ENCODE data around the gene SPATS2.

SPATS2 gene

GRCh38 chr12:49502590-49502989, 135.3 kb downstream of the SPATS2 start:
- Histone ChIP-seq H3K9me2 (ENCODE audit: low read depth, low read length) (no peaks in the 10 kb centered on the region), H3K27ac (ENCODE audit: low read depth, low read length, poor library complexity, severe bottlenecking) (no peak overlapping the region), H3K9ac (ENCODE audit: low read length) (no peak overlapping the region), H3K27me3 (ENCODE audit: insufficient read depth, low read length) (no peaks in the 10 kb centered on the region), H4K20me1 (ENCODE audit: insufficient read depth, low read length) (no peaks in the 10 kb centered on the region), H2AFZ (ENCODE audit: low read length) (no peak overlapping the region), H3K9me3 (ENCODE audit: low read length) (no peaks in the 10 kb centered on the region), H3K79me2 (ENCODE audit: insufficient read depth, low read length) (no peaks in the 10 kb centered on the region), H3K4me3 (ENCODE audit: low read depth, low read length, poor library complexity, severe bottlenecking) (no peak overlapping the region), H3F3A (ENCODE audit: insufficient read depth, low read length) (no peaks in the 10 kb centered on the region), H3K4me2 (ENCODE audit: low read length) (no peak overlapping the region), H3K36me3 (ENCODE audit: insufficient read depth, low read length) (peaks cover 38% of the 10 kb centered on the region), H3K4me1 (ENCODE audit: insufficient read depth, low read length, severe bottlenecking) (no peaks in the 10 kb centered on the region)
- TF ChIP-seq, protein P1, sequence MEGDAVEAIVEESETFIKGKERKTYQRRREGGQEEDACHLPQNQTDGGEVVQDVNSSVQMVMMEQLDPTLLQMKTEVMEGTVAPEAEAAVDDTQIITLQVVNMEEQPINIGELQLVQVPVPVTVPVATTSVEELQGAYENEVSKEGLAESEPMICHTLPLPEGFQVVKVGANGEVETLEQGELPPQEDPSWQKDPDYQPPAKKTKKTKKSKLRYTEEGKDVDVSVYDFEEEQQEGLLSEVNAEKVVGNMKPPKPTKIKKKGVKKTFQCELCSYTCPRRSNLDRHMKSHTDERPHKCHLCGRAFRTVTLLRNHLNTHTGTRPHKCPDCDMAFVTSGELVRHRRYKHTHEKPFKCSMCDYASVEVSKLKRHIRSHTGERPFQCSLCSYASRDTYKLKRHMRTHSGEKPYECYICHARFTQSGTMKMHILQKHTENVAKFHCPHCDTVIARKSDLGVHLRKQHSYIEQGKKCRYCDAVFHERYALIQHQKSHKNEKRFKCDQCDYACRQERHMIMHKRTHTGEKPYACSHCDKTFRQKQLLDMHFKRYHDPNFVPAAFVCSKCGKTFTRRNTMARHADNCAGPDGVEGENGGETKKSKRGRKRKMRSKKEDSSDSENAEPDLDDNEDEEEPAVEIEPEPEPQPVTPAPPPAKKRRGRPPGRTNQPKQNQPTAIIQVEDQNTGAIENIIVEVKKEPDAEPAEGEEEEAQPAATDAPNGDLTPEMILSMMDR (IDR thresholded peaks at IDR 0.05; ENCODE audit: low read length): no peak
- no peak for TF ChIP-seq EZH2 (IDR thresholded peaks at IDR 0.05; ENCODE audit: borderline replicate concordance, low read length)

DNA sequence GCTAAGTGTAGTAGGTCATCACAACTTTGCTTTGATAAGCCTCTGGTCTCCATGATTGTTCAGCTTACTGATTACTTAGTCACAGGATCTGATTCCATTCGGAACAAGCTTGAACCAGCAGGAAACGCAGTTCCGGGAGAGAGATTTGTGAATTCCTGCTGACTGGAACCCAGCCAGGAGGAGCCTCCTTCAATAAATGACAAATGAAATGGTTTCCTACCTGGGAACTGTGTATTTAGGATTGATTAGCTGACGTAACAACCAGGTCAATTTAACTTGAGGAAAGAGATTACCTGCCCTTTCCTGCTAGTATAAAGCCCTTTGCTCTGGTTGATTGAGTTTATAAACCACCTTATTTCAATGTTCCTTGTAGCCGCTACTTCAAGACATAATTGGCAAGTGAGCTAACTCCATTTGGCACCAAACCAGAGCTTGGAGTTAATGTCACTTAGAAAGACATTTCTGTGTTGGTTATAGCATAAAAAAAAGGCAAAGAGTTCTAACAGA, 136.5 kb downstream of the SPATS2 start:
- Histone ChIP-seq H3K4me1 (ENCODE audit: insufficient read depth, low read length, severe bottlenecking) (no peaks in the 10 kb centered on the region), H3K27me3 (ENCODE audit: insufficient read depth, low read length) (no peaks in the 10 kb centered on the region), H3K9me2 (ENCODE audit: low read depth, low read length) (no peaks in the 10 kb centered on the region), H3K9me3 (ENCODE audit: low read length) (no peaks in the 10 kb centered on the region), H3K4me3 (ENCODE audit: low read depth, low read length, poor library complexity, severe bottlenecking) (no peak overlapping the region), H3K79me2 (ENCODE audit: insufficient read depth, low read length) (no peaks in the 10 kb centered on the region), H4K20me1 (ENCODE audit: insufficient read depth, low read length) (no peaks in the 10 kb centered on the region), H3K9ac (ENCODE audit: low read length) (no peak overlapping the region), H3K27ac (ENCODE audit: low read depth, low read length, poor library complexity, severe bottlenecking) (no peak overlapping the region), H3K36me3 (ENCODE audit: insufficient read depth, low read length) (peaks cover 38% of the 10 kb centered on the region), H3F3A (ENCODE audit: insufficient read depth, low read length) (no peaks in the 10 kb centered on the region), H3K4me2 (ENCODE audit: low read length) (no peak overlapping the region), H2AFZ (ENCODE audit: low read length) (no peak overlapping the region)
- no peak for TF ChIP-seq EZH2 (IDR thresholded peaks at IDR 0.05; ENCODE audit: borderline replicate concordance, low read length)
- TF ChIP-seq, protein P1 (IDR thresholded peaks at IDR 0.05; ENCODE audit: low read length): no peak

DNA sequence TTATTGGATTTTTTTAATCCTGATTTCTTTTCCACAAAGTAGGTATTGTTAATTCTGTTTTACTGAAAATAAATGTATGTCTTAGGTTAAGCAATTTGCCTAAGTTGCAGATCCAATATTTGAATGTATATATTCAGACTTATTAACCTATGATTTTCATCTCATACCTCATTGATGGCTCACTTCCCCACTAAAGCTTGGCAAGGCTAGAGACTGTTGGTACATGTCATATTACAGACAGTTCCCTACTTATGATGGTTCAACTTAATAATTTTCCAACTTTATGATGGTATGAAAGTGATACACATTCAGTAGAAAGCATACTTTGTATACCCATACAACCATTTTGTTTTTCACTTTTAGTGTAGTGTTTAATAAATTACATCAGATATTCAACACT, 138.4 kb downstream of the SPATS2 start:
- H2AFZ ChIP-seq (ENCODE audit: low read length): no peak overlapping the region
- H3K9me3 ChIP-seq (ENCODE audit: low read length): no peaks in the 10 kb centered on the region
- H3K27ac ChIP-seq (ENCODE audit: low read depth, low read length, poor library complexity, severe bottlenecking): no peak overlapping the region
- peaks cover 28% of the 10 kb centered on the region for H3K36me3 ChIP-seq (ENCODE audit: insufficient read depth, low read length)
- H4K20me1 ChIP-seq (ENCODE audit: insufficient read depth, low read length): no peaks in the 10 kb centered on the region
- H3K79me2 ChIP-seq (ENCODE audit: insufficient read depth, low read length): no peaks in the 10 kb centered on the region
- no peaks in the 10 kb centered on the region for H3K4me1 ChIP-seq (ENCODE audit: insufficient read depth, low read length, severe bottlenecking)
- no peak overlapping the region for H3K4me2 ChIP-seq (ENCODE audit: low read length)
- no peak overlapping the region for H3K4me3 ChIP-seq (ENCODE audit: low read depth, low read length, poor library complexity, severe bottlenecking)
- no peaks in the 10 kb centered on the region for H3K27me3 ChIP-seq (ENCODE audit: insufficient read depth, low read length)
- no peak for TF ChIP-seq EZH2 (IDR thresholded peaks at IDR 0.05; ENCODE audit: borderline replicate concordance, low read length)
- TF ChIP-seq, protein P1 (IDR thresholded peaks at IDR 0.05; ENCODE audit: low read length): no peak
- no peaks in the 10 kb centered on the region for H3K9me2 ChIP-seq (ENCODE audit: low read depth, low read length)
- H3K9ac ChIP-seq (ENCODE audit: low read length): no peak overlapping the region
- no peaks in the 10 kb centered on the region for H3F3A ChIP-seq (ENCODE audit: insufficient read depth, low read length)

Measured in OCI-LY1 (cell line).